IPS-18a (cell line): Measurements from ENCODE around the gene MAP4K1.

Experiments used
- H3K27ac ChIP-seq: one replicate; pipeline ENCODE4 v1.5.1; 2013; ENCODE audit warnings: low read length
- H3K27me3 ChIP-seq: one replicate; pipeline ENCODE4 v1.6.1; 2013; ENCODE audit warnings: mild to moderate bottlenecking, low read length; ENCODE audit not compliant: control insufficient read depth, insufficient read depth
- H3K36me3 ChIP-seq: one replicate; pipeline ENCODE4 v1.6.1; 2013; ENCODE audit warnings: low read depth, low read length; ENCODE audit not compliant: control insufficient read depth
- H3K4me1 ChIP-seq: one replicate; pipeline ENCODE4 v1.6.1; 2013; ENCODE audit warnings: low read depth, low read length; ENCODE audit not compliant: control insufficient read depth
- H3K4me3 ChIP-seq: one replicate; pipeline ENCODE4 v1.5.1; 2013; ENCODE audit warnings: low read length
- H3K9ac ChIP-seq: one replicate; pipeline ENCODE4 v1.6.1; 2013; ENCODE audit warnings: mild to moderate bottlenecking, low read length, moderate library complexity
- H3K9me3 ChIP-seq: one replicate; pipeline ENCODE4 v1.6.1; 2013; ENCODE audit warnings: low read depth, low read length; ENCODE audit not compliant: control insufficient read depth

Gene MAP4K1

DNA sequence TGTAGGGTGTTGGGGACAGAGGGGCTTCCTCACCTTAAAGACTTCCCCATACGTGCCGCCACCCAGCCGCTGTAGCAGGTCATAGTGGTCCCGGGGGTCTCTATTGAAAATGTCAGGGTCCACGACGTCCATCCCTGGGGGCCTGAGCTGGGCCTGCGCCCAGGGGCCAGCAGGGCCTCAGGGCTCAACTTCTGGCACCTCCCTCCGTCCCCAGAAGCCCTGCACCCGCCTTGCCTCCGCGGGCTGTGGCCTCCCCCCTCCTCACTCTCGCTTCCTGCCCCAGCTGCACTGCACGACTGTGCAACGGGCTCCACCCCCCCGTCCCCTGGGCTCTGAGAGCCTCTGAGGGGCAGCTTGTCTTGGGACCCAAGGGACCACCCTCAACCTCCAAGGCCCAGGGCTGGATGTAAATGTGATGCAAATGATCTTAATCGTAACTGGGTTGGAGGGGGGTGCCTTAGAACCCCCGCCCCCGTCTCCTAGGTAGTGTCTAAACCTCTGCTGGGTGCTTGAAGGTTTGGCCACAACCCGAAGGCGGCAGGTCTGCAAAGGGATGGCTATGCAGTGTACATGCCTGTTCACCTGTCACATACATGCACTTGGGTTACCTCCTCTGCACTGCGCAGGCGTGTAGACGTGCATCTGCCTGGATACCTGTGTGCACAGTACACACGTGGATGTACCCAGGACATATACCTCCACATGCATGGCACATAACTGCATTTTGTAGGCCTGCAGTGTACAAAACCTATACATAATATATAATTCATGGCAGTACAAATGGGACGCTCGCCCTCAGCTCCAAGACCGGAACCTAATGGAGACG, at the start of gene MAP4K1:
Gene MAP4K1 (minus strand): TSS at position 190 of the 826 bp plus-strand sequence. CDS start 58 bp downstream, at position 132.
- Histone ChIP-seq H3K27ac (peak within 1 kb of the TSS; percentile 88), H3K4me1 (peaks cover 7% of the 10 kb centered on the region)

DNA sequence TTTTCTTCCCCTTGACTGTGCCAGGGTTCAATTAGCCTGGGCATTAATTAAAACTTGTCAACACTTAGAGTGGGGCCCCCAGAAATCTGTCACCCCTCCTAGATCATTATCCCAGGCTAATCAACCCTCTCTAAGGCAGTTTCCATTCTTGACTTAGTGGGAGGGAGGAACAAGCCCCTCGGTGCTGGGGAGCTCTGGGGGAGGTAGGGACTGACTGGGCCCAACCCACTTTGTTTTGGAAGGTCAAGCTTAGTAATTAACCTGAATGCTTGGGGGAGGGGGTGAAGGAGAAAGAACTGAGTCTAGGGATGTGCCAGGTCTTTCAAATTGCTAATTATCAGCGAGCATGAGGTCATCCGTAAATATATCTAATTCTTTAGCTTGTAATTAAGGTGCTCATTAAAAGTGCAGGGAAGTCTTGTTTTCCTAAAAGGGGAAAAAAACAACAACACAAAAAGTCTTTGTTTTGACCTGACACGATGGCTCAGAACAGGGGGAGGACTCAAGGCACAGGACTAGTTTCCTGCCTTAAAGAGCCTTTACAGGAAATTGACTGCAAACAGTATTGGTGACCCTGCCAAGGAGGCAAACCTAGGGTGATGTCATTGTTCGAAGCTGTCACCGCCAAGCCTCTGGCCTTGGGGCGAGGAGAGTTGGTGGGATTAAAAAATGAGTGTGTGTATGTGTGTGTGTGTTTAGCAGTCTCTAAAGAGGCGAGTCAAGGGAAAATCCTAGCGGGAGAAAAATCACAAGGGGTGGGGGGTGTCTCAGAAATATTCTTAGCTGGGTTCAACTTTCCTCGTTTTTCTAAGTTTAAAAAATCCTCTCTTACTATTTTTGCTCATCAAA, 49.1 kb upstream of the MAP4K1 start:
- Histone ChIP-seq H3K27ac (peak overlapping the region; percentile 52), H3K9me3 (no peaks in the 10 kb centered on the region), H3K9ac (peak overlapping the region; percentile 43), H3K27me3 (no peaks in the 10 kb centered on the region), H3K4me1 (peaks cover 84% of the 10 kb centered on the region), H3K4me3 (peak overlapping the region; percentile 12), H3K36me3 (no peaks in the 10 kb centered on the region)

More for the DNA sequence above, at the start of gene MAP4K1:
- Histone ChIP-seq H3K36me3 (peaks cover 28% of the 10 kb centered on the region), H3K9me3 (no peaks in the 10 kb centered on the region), H3K4me3 (peak within 1 kb of the TSS; percentile 94), H3K9ac (peak within 1 kb of the TSS; percentile 75), H3K27me3 (no peaks in the 10 kb centered on the region)

DNA sequence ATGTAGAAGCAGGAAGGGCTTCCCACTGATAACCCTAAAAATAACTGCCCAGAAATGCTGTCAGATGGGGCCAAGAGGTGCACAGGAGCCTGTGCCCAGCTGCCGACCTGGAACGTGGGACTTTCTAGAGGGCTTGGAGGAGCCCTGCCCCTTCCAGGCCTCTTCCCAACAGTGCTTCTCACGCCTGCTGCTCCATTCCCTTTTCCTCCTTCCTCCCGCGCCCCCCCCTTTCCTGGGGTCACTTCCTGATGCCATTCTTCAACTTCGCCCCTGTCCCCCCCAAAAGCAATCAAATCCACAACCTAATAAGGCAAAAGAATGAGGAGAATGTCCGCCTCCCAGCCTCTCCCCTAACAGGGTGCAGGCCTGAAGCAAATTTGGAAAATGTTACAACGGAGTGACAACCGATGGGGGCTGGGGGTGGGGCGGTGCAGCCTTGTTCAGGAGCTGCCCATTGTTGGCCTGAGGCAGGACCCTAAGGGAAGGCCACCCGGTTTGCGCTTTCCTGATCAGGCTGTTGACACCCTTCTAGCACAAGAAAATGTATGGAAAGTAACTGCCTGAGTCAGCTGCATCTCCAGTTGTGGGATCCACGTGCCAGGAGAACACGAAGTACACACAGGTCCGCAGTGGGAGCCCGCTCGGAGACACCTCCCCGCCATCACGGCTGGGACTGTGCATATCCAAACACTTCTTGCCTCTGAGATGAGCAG, 48.4 kb upstream of the MAP4K1 start:
- peak overlapping the region; percentile 12 for H3K4me3 ChIP-seq
- H3K27ac ChIP-seq, result peak overlapping the region; percentile 81
- no peaks in the 10 kb centered on the region for H3K36me3 ChIP-seq
- H3K4me1 ChIP-seq, result peaks cover 84% of the 10 kb centered on the region
- H3K9me3 ChIP-seq, result no peaks in the 10 kb centered on the region
- H3K9ac ChIP-seq, result peak overlapping the region; percentile 52
- H3K27me3 ChIP-seq, result no peaks in the 10 kb centered on the region

DNA sequence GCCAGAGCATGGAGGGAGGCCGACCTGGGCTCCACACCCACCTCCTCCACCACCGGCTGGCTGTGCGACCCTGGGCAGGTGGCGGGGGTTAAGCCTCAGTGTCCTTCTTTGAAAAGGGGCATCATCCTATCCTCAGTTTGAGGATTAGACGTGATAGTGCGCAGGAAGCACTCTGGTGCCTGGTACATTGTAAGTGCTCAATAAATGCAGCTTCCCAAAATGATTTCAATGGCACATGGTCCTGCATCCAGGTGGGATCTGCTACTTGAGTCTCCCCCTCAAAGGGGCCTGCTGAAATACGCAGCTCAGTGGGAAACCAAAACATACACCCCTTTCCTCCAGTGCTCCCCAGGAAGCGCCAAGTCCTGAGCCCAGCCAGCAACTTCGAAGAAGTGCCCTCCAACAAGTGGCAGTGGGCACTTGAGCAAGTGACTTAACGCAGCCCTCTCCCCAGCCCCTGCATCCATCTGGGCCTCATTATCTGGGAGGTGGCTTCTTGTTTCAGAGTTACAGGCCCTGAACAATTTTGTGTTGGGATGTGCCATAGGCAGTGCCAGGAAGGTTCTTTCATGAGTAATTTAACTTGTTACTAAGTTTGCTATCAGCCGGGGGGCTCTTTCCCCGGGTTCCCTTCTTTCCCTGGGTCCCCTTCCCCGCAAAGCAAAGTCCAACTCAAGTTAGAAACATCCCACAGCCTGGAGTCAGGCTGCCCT, 47.6 kb upstream of the MAP4K1 start:
- Histone ChIP-seq H3K9ac (peak overlapping the region; percentile 52), H3K27ac (peak overlapping the region; percentile 81), H3K4me3 (no peak overlapping the region), H3K27me3 (no peaks in the 10 kb centered on the region), H3K36me3 (no peaks in the 10 kb centered on the region), H3K9me3 (no peaks in the 10 kb centered on the region), H3K4me1 (peaks cover 85% of the 10 kb centered on the region)

DNA sequence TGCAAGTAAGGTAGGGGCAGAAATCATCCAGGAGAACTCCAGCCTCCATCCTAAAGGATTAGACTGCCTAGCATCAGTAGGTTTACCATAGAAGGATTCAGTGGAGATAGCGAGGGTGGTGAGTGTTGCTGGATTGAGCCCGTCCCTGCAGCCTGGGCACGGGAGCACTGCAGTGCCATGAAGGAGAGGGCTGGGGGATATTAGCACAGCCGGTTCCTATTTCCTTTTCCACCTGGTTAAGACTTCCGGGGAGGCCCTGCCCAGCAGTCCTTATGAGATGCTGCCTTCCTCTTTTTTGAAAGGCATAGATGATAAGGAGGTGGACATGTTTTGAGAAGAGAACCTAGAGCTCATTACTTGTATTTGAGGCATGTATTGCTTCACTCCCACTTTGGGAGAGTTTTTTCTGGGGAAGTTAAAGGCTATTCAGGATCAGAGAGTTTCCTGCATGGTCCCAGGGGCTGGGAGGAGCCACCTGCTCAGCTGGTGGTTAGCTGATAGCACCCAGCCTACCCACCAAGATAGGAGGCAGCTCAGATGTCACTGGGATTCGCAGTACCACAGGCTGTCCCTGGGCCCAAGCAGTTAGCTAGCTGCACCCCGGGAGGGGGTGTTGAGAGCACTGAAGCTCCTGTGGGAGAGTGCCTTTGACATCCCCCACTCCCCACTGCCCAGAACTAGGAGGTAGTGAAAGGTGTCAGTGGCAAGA, 46.9 kb upstream of the MAP4K1 start:
- Histone ChIP-seq H3K27me3 (no peaks in the 10 kb centered on the region), H3K4me1 (peaks cover 79% of the 10 kb centered on the region), H3K36me3 (no peaks in the 10 kb centered on the region), H3K27ac (peak overlapping the region; percentile 12), H3K9ac (peak overlapping the region; percentile 52), H3K9me3 (no peaks in the 10 kb centered on the region), H3K4me3 (no peak overlapping the region)

DNA sequence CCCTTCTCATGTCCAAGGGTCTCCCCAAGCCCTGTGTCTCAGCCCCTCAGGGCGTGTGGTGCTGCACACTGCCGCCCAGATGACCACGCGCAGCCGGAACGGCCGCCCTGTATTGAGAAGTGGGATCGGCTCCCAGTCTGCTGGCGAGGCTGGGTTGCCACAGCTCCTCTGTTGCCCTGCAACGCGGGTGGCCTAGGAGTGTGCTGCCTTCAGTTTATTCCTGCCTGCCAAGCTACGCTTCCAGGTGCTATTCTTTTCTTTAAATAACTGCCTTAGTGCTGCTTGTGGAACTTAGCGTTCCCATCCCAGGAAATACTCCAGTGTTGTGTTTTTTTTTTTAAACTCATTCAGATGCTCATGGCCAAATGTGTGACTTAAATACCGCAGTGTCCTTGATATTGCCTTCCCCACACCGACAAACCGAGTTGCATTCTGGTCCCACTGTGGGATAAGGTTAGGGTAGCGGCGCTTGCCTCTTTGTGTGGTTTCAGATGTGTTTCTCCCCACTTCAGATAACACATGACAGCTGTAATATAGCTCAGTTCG, 46.3 kb upstream of the MAP4K1 start:
- Histone ChIP-seq H3K9ac (no peak overlapping the region), H3K4me1 (peaks cover 75% of the 10 kb centered on the region)

DNA sequence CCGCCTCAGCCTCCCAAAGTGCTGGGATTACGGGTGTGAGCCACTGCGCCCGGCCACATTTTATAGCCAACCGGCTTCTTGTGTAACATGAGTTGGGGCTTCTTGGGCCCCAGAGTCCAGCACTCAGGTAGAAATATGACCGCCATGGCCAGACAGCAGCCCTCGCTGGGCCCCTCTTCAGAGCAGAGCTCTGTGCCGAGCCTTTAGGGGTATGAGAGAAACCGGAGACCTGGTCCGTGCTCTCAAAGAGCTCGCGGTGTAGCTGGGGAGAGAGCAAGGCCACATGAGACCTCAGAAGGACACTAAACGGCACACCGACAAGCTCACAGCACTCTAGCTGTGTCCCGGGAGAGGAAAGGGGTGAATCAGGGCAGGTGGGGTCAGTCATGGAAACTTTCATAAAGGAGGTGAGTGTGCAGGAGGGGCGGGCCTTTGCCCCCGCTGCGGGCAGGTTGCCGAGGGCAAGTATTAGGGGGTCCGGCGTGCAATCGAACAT, 45.5 kb upstream of the MAP4K1 start:
- Histone ChIP-seq H3K9me3 (no peaks in the 10 kb centered on the region), H3K27me3 (no peaks in the 10 kb centered on the region), H3K36me3 (no peaks in the 10 kb centered on the region), H3K4me1 (peaks cover 74% of the 10 kb centered on the region), H3K27ac (no peak overlapping the region), H3K9ac (no peak overlapping the region), H3K4me3 (no peak overlapping the region)

More for the DNA sequence above, 46.3 kb upstream of the MAP4K1 start:
- no peaks in the 10 kb centered on the region for H3K27me3 ChIP-seq
- no peak overlapping the region for H3K4me3 ChIP-seq
- H3K9me3 ChIP-seq, result no peaks in the 10 kb centered on the region
- no peaks in the 10 kb centered on the region for H3K36me3 ChIP-seq
- H3K27ac ChIP-seq, result peak overlapping the region; percentile 12

DNA sequence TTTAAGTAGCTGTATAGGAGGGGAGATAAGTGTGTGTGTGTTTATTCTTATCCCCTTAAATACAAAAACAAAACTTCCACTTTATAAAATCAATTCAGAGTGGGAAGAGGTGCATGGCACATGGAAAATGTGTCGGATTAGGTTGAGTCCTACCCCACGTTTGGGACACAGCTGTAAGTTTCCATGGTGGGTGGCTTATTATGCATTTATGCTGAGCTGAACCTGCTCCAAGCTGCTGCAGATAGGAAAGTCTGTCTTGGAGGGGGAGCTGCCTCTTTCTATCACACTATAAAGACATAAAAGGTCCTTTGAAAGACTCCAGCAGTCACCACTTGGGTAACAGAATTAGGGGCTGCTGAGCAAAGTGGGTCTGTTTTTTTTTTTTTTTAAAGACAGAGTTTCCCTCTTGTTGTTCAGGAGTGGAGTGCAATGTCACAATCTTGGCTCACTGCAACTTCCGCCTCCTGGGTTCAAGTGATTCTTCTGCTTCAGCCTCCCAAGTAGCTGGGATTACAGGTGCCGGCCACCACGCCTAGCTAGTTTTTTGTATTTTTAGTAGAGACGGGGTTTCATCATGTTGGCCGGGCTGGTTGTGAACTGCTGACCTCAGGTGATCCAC, 44.9 kb upstream of the MAP4K1 start:
- H3K4me1 ChIP-seq, result peaks cover 75% of the 10 kb centered on the region
- H3K27ac ChIP-seq, result no peak overlapping the region
- H3K27me3 ChIP-seq, result no peaks in the 10 kb centered on the region
- H3K4me3 ChIP-seq, result no peak overlapping the region
- H3K9ac ChIP-seq, result no peak overlapping the region
- H3K9me3 ChIP-seq, result no peaks in the 10 kb centered on the region
- no peaks in the 10 kb centered on the region for H3K36me3 ChIP-seq

DNA sequence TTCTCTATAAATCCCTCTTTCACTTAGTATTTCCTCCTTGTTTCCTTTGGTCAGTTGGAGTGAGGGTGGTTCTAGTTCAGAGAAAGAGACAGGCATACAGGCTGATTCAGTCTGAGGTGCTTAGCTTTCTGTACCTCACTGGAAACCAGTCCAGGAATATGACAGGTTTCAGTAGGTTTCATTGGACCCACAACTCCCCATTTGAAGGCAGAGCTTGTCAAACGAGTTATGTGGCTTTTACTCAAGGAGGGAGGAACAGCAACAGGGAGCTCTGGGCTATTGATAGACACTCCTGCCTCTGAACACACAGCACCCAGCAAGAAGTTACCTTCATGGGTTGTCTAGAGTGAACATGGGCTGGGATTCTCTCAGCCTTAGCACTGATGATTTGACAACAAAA, 44.2 kb upstream of the MAP4K1 start:
- no peaks in the 10 kb centered on the region for H3K9me3 ChIP-seq

DNA sequence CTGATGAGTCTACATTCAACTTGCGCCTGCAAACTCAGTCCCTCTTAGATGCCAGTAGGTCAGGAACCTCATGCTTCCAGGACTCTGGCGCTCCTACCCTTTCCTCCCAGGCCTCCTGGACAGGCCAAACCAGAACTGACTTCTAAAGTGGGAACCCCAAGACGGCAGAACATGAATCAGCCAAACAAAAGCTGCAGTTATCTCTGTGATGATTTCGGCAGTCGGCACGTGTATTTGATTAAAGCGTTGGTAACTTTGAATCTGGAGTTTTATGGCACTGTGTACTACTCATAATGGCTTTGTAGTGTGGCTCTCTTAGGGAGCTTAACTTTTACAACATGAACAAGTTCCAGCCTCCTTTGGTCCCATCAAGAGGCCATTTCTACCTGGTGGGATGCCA, 43.4 kb upstream of the MAP4K1 start:
- no peaks in the 10 kb centered on the region for H3K27me3 ChIP-seq
- no peaks in the 10 kb centered on the region for H3K9me3 ChIP-seq
- no peak overlapping the region for H3K27ac ChIP-seq
- no peak overlapping the region for H3K9ac ChIP-seq
- H3K36me3 ChIP-seq, result peaks cover 2% of the 10 kb centered on the region
- H3K4me1 ChIP-seq, result peaks cover 63% of the 10 kb centered on the region
- H3K4me3 ChIP-seq, result no peak overlapping the region

More for the DNA sequence above, 44.2 kb upstream of the MAP4K1 start:
- Histone ChIP-seq H3K36me3 (no peaks in the 10 kb centered on the region), H3K27ac (no peak overlapping the region), H3K27me3 (no peaks in the 10 kb centered on the region), H3K4me3 (no peak overlapping the region), H3K9ac (no peak overlapping the region), H3K4me1 (peaks cover 71% of the 10 kb centered on the region)
